GM10847 (cell line): ENCODE results near the gene ZNHIT3.

ENCODE experiments used
- POLR2A ChIP-seq: IDR thresholded peaks from 2 replicates; pipeline ENCODE4 v1.6.1; 2011; ENCODE audit not compliant: insufficient read length; ENCODE audit errors: extremely low read depth

Gene ZNHIT3

GRCh38 chr17:36486204-36487194 lies at the start of gene ZNHIT3:
TSS of gene ZNHIT3 (plus strand) at chr17:36486681. CDS start at chr17:36486700, 19 bp downstream.
- TF ChIP-seq POLR2A, result peak; percentile 82

GRCh38 chr17:36443777-36444176 lies 42.7 kb upstream of the ZNHIT3 start:
- TF ChIP-seq POLR2A, result no peak

GRCh38 chr17:36459045-36459444 lies 27.4 kb upstream of the ZNHIT3 start:
- no peak for TF ChIP-seq POLR2A

- no peak for TF ChIP-seq POLR2A
Measured at GRCh38 chr17:36459601-36460000, 26.9 kb upstream of the ZNHIT3 start.

GRCh38 chr17:36460265-36460937 lies 26.1 kb upstream of the ZNHIT3 start:
- TF ChIP-seq POLR2A, result no peak

GRCh38 chr17:36461330-36462110 lies 25.0 kb upstream of the ZNHIT3 start:
- no peak for TF ChIP-seq POLR2A

- TF ChIP-seq POLR2A, result no peak
Measured at GRCh38 chr17:36463916-36464764, 22.3 kb upstream of the ZNHIT3 start.

GRCh38 chr17:36464765-36465088 lies 21.8 kb upstream of the ZNHIT3 start:
- no peak for TF ChIP-seq POLR2A

- TF ChIP-seq POLR2A, result no peak
Measured at GRCh38 chr17:36468903-36469635, 17.4 kb upstream of the ZNHIT3 start.

GRCh38 chr17:36469733-36470132 lies 16.7 kb upstream of the ZNHIT3 start:
- TF ChIP-seq POLR2A, result no peak

- TF ChIP-seq POLR2A, result no peak
Measured at GRCh38 chr17:36470499-36470898, 16.0 kb upstream of the ZNHIT3 start.

- TF ChIP-seq POLR2A, result no peak
Measured at GRCh38 chr17:36474571-36474970, 11.9 kb upstream of the ZNHIT3 start.

GRCh38 chr17:36475346-36475970 lies 11.0 kb upstream of the ZNHIT3 start:
- no peak for TF ChIP-seq POLR2A
